K562 (cell line): ENCODE measurements around the gene KMT2E. TPM values are rescaled to one million over a fixed set of nuclear protein-coding genes. Genes with fewer than 3 reads are reported as not detected.

ENCODE experiments used
- ARNT ChIP-seq, 2 experiments: fragments of 450-650 bp; IDR thresholded peaks; 2 replicates each; pipeline ENCODE4 v1.6.1; 2016; ENCODE audit warnings: mild to moderate bottlenecking in 1 of 2
- CEBPG ChIP-seq, 3 experiments: fragments of 200-800 bp in 1 of 3; sonication (Bioruptor generic) in 1 of 3; sonication (generic) in 1 of 3; formaldehyde crosslinking in 1 of 3; IDR thresholded peaks in 2 of 3; conservative IDR thresholded peaks in 1 of 3; 2 replicates each; pipeline versions ENCODE4 v1.6.1 to v1.8.0; 2016 to 2022; ENCODE audit warnings: missing compliant biosample characterization in 2 of 3, missing genetic modification characterization in 2 of 3, mild to moderate bottlenecking in 1 of 3, missing genetic modification reagents in 1 of 3
- GATAD2B ChIP-seq: fragments of 450-650 bp; IDR thresholded peaks from 2 replicates; pipeline ENCODE4 v1.6.1; 2017; ENCODE audit warnings: mild to moderate bottlenecking, borderline replicate concordance
- GTF2A2 ChIP-seq: IDR thresholded peaks from 2 replicates; pipeline ENCODE4 v1.6.1; 2016; ENCODE audit warnings: mild to moderate bottlenecking, missing genetic modification characterization, missing compliant biosample characterization
- HLTF ChIP-seq: fragments of 450-650 bp; IDR thresholded peaks from 2 replicates; pipeline ENCODE4 v1.6.1; 2016
- MTF1 ChIP-seq: fragments of 250-450 bp; sonication (Bioruptor Pico); IDR thresholded peaks from 2 replicates; pipeline ENCODE4 v1.9.0; 2021; ENCODE audit warnings: moderate library complexity, mild to moderate bottlenecking, inconsistent platforms, borderline replicate concordance
- NFXL1 ChIP-seq: fragments of 450-650 bp; formaldehyde crosslinking; IDR thresholded peaks from 2 replicates; pipeline ENCODE4 v1.4.0; 2021; ENCODE audit warnings: mild to moderate bottlenecking
- NR2C1 ChIP-seq, 2 experiments: fragments of 450-650 bp; IDR thresholded peaks; 2 replicates each; pipeline ENCODE4 v1.6.1; 2017; ENCODE audit warnings: mild to moderate bottlenecking in 2 of 2, antibody characterized with exemption in 1 of 2, inconsistent platforms in 1 of 2, missing compliant biosample characterization in 1 of 2, missing genetic modification characterization in 1 of 2
- PURB ChIP-seq: sonication (generic); formaldehyde crosslinking; IDR thresholded peaks from 2 replicates; pipeline ENCODE4 v1.9.0; 2021; ENCODE audit warnings: low read depth, mild to moderate bottlenecking, missing genetic modification reagents
- SIN3B ChIP-seq: fragments of 450-650 bp; IDR thresholded peaks from 2 replicates; pipeline ENCODE4 v1.6.1; 2017; ENCODE audit warnings: low read depth, mild to moderate bottlenecking, moderate library complexity
- YBX1 ChIP-seq: fragments of 450-650 bp; IDR thresholded peaks from 2 replicates; pipeline ENCODE4 v1.7.1; 2016; ENCODE audit warnings: mild to moderate bottlenecking
- ZNF197 ChIP-seq: fragments of 200-800 bp; sonication (Bioruptor generic); IDR thresholded peaks from 2 replicates; pipeline ENCODE4 v1.6.1; 2016; ENCODE audit warnings: low read depth, missing genetic modification characterization, missing compliant biosample characterization
- ZNF224 ChIP-seq: sonication (generic); formaldehyde crosslinking; IDR thresholded peaks from 2 replicates; pipeline ENCODE4 v1.8.0; 2022; ENCODE audit warnings: mild to moderate bottlenecking, missing genetic modification reagents
- ZNF232 ChIP-seq: sonication (generic); formaldehyde crosslinking; IDR thresholded peaks from 2 replicates; pipeline ENCODE4 v1.8.0; 2022; ENCODE audit warnings: mild to moderate bottlenecking, missing genetic modification reagents
- ZNF561 ChIP-seq: fragments of 450-650 bp; formaldehyde crosslinking; conservative IDR thresholded peaks from 2 replicates; pipeline ENCODE4 v1.4.0; 2020; ENCODE audit warnings: mild to moderate bottlenecking, moderate library complexity
- ZSCAN32 ChIP-seq: fragments of 450-650 bp; formaldehyde crosslinking; IDR thresholded peaks from 2 replicates; pipeline ENCODE4 v1.4.0; 2020; ENCODE audit warnings: mild to moderate bottlenecking, moderate library complexity
- polyA plus RNA-seq, 8 experiments: library from polyadenylated mRNA; depleted of rRNA in 4 of 8; stranded (reverse) in 5 of 8; unstranded in 3 of 8; fragments of >200 nt; fragmentation: Nextera tagmentation in 2 of 8; fragmentation: Illumina TruSeq in 1 of 8; extraction: Ambion mirVana in 2 of 8; extraction: Trizol in 1 of 8; gene quantifications; 2 replicates each; pipeline versions ENCODE4 v1.2.1 to v1.2.3, GENCODE V29; 2011 to 2014; ENCODE audit warnings: inconsistent platforms in 1 of 8, missing spikeins in 1 of 8
- total RNA-seq, 7 experiments: library from RNA; depleted of rRNA in 6 of 7; stranded (reverse); fragments of >200 nt in 6 of 7; fragmentation: Illumina TruSeq in 2 of 7; extraction: Trizol in 2 of 7; gene quantifications; 2 replicates each; pipeline versions ENCODE4 v1.2.1 to v1.2.3, GENCODE V29; 2011 to 2021; ENCODE audit warnings: low replicate concordance in 1 of 7
- TF ChIP-seq, protein P1 (sequence below): fragments of 250-450 bp; sonication (Bioruptor Pico); IDR thresholded peaks from 2 replicates; pipeline ENCODE4 v1.8.0; 2022; ENCODE audit warnings: inconsistent platforms
- TF ChIP-seq, protein P2 (sequence below): fragments of 150-350 bp; conservative IDR thresholded peaks from 2 replicates; pipeline ENCODE4 v1.6.1; 2014; ENCODE audit warnings: low read length
- TF ChIP-seq, protein P3 (sequence below): fragments of 450-650 bp; IDR thresholded peaks from 2 replicates; pipeline ENCODE4 v1.6.1; 2017; ENCODE audit warnings: mild to moderate bottlenecking, moderate library complexity
- TF ChIP-seq, protein P4 (sequence below): fragments of 450-650 bp; conservative IDR thresholded peaks from 2 replicates; pipeline ENCODE4 v1.6.1; 2016; ENCODE audit warnings: missing genetic modification characterization, low read depth, mild to moderate bottlenecking, control low read depth, missing compliant biosample characterization

KMT2E gene
- total and polyA plus RNA-seq, 9 of the 15 experiments (the other 6 are each of a cell fraction or from before 2014, with no cell fraction given): 8.9 to 55.3 (median 38.1) TPM

DNA sequence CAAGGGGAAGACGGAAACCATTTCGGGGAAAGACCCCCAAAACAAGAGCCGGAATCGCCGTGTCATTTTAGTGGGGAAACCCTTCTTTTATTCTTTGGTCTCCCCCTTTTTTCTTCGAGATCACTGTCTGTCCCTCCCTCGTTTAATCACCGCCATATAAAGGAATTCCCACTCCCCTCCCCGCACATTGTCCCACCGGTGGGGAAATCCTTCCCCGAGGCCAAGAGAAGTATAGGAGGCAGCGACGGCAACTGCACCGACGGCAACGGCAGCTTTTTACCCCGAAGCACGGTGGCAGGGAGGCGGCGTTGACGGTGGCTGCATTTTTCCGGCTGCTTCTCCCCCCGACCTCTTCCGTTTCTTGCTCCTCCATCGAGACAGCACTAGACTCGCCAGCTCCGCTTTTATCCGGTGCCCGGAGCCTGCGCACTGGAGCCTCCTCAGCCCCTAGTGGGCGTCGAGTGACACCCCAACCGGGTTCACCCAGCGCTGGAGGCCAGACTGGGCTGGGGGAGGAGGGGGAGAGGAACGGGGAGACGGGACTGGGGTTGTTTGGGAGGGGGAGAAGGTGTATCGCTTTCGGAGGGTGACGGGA, 687 bp upstream of the KMT2E start (continued):
- TF ChIP-seq ZNF197 (CRISPR knock-in tag) (no peak), ARNT (IDR thresholded peaks at IDR 0.05) (peak in 1 of 2 experiments; percentile 86; a peak in 3 of 4 replicates), NR2C1 (IDR thresholded peaks at IDR 0.05) (no peak), NR2C1 (tag; IDR thresholded peaks at IDR 0.05) (peak; percentile 58; the same call in 1 of the 2 replicates), GTF2A2 (tag) (peak; percentile 84), NFXL1 (CRISPR knock-in tag) (peak; percentile 85), MTF1 (CRISPR knock-in tag) (peak; percentile 59; the same call in 1 of the 2 replicates), ZNF224 (0 out of 2 replicates have a peak, but pooled peaks have one; percentile 66), SIN3B (no peak), GATAD2B (no peak), HLTF (no peak; the same call in 1 of the 2 replicates), ZSCAN32 (CRISPR knock-in tag) (peak; percentile 23; the same call in 1 of the 2 replicates), ZNF232 (no peak; the same call in 1 of the 2 replicates), ZNF561 (CRISPR knock-in tag) (no peak; the same call in 1 of the 2 replicates), PURB (CRISPR knock-in tag) (no peak), CEBPG (CRISPR knock-in tag; IDR thresholded peaks at IDR 0.05) (peak; percentile 6; the same call in 1 of the 2 replicates), CEBPG (tag; conservative IDR thresholded peaks at IDR 0.05 in 1 of 2, IDR thresholded peaks at IDR 0.05 in 1 of 2) (no peak), YBX1 (no peak)
- TF ChIP-seq, protein P1, sequence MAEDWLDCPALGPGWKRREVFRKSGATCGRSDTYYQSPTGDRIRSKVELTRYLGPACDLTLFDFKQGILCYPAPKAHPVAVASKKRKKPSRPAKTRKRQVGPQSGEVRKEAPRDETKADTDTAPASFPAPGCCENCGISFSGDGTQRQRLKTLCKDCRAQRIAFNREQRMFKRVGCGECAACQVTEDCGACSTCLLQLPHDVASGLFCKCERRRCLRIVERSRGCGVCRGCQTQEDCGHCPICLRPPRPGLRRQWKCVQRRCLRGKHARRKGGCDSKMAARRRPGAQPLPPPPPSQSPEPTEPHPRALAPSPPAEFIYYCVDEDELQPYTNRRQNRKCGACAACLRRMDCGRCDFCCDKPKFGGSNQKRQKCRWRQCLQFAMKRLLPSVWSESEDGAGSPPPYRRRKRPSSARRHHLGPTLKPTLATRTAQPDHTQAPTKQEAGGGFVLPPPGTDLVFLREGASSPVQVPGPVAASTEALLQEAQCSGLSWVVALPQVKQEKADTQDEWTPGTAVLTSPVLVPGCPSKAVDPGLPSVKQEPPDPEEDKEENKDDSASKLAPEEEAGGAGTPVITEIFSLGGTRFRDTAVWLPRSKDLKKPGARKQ (CRISPR knock-in tag): no peak
- TF ChIP-seq, protein P2, sequence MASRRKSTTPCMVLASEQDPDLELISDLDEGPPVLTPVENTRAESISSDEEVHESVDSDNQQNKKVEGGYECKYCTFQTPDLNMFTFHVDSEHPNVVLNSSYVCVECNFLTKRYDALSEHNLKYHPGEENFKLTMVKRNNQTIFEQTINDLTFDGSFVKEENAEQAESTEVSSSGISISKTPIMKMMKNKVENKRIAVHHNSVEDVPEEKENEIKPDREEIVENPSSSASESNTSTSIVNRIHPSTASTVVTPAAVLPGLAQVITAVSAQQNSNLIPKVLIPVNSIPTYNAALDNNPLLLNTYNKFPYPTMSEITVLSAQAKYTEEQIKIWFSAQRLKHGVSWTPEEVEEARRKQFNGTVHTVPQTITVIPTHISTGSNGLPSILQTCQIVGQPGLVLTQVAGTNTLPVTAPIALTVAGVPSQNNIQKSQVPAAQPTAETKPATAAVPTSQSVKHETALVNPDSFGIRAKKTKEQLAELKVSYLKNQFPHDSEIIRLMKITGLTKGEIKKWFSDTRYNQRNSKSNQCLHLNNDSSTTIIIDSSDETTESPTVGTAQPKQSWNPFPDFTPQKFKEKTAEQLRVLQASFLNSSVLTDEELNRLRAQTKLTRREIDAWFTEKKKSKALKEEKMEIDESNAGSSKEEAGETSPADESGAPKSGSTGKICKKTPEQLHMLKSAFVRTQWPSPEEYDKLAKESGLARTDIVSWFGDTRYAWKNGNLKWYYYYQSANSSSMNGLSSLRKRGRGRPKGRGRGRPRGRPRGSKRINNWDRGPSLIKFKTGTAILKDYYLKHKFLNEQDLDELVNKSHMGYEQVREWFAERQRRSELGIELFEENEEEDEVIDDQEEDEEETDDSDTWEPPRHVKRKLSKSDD: no peak
- TF ChIP-seq, protein P3, sequence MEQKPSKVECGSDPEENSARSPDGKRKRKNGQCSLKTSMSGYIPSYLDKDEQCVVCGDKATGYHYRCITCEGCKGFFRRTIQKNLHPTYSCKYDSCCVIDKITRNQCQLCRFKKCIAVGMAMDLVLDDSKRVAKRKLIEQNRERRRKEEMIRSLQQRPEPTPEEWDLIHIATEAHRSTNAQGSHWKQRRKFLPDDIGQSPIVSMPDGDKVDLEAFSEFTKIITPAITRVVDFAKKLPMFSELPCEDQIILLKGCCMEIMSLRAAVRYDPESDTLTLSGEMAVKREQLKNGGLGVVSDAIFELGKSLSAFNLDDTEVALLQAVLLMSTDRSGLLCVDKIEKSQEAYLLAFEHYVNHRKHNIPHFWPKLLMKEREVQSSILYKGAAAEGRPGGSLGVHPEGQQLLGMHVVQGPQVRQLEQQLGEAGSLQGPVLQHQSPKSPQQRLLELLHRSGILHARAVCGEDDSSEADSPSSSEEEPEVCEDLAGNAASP: no peak
- TF ChIP-seq, protein P4, sequence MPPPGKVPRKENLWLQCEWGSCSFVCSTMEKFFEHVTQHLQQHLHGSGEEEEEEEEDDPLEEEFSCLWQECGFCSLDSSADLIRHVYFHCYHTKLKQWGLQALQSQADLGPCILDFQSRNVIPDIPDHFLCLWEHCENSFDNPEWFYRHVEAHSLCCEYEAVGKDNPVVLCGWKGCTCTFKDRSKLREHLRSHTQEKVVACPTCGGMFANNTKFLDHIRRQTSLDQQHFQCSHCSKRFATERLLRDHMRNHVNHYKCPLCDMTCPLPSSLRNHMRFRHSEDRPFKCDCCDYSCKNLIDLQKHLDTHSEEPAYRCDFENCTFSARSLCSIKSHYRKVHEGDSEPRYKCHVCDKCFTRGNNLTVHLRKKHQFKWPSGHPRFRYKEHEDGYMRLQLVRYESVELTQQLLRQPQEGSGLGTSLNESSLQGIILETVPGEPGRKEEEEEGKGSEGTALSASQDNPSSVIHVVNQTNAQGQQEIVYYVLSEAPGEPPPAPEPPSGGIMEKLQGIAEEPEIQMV (tag): no peak
